Stimulated activated effector memory CD8-positive, alpha-beta T cell treated with anti-CD3 and anti-CD28 coated beads, Interleukin-12 subunit alpha, Interleukin-12 subunit beta, amount 100 ng/mL, for 72 hours (primary cell): ENCODE measurements around the gene CAMK1D.
A peak's percentile ranks its signal among the peaks of the same experiment; 100 is the strongest.

Source experiments
- ATAC-seq: fragments of 150-1000 bp; cut with Tn5 transposase; 2 replicates; pipeline ENCODE4 v1.10.0; 2021
- DNase-seq, 2 donors: peaks; one replicate each; pipeline ENCODE4 v3.0.0; 2021 to 2022; ENCODE audit warnings: low spot score in 2 of 2
- H3K27ac Mint-ChIP-seq: one replicate; pipeline ENCODE4 v1.8.0; 2022; ENCODE audit warnings: mild to moderate bottlenecking, mixed read lengths
- H3K36me3 Mint-ChIP-seq: one replicate; pipeline ENCODE4 v1.8.0; 2022; ENCODE audit warnings: mild to moderate bottlenecking, mixed read lengths
- H3K4me1 Mint-ChIP-seq: one replicate; pipeline ENCODE4 v1.8.0; 2022; ENCODE audit warnings: mixed read lengths
- H3K4me3 Mint-ChIP-seq: one replicate; pipeline ENCODE4 v1.8.0; 2022; ENCODE audit warnings: mild to moderate bottlenecking, mixed read lengths
- H3K9me3 Mint-ChIP-seq: one replicate; pipeline ENCODE4 v1.8.0; 2022; ENCODE audit warnings: mixed read lengths

The CAMK1D gene

DNA sequence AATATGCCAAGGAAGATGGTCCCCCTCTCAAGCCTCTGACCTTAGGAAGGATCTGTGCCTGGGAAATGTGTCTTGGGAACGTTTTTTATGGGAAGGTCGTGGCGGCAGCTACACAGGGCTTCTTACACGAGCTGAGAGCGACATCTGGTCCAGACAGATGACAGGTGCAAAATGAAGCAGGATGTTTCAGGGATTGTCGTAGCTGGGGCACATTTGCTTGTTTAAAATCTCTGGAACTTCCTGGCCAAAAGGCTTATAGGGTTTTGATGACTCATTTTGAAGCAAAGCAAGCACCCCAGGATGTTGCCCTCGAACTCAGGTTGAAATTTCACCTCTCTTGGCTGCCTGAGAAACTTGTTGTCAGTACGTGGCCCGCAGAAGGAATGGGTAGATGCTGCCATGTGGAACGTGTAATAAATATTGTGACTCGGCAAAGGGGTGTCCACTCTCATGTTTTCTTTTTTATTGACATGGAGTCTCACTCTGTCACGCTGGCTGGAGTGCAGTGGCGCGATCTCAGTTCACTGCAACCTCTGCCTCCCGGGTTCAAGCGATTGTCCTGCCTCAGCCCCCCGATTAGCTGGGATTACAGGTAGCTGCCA lies 117.5 kb downstream of the CAMK1D start:
- Mint-ChIP-seq H3K4me3 (no peak overlapping the region), H3K9me3 (no peaks in the 10 kb centered on the region), H3K27ac (no peak overlapping the region), H3K36me3 (no peaks in the 10 kb centered on the region), H3K4me1 (peaks cover 34% of the 10 kb centered on the region)
- peak; percentile 32 for ATAC-seq
- no peak for DNase-seq

DNA sequence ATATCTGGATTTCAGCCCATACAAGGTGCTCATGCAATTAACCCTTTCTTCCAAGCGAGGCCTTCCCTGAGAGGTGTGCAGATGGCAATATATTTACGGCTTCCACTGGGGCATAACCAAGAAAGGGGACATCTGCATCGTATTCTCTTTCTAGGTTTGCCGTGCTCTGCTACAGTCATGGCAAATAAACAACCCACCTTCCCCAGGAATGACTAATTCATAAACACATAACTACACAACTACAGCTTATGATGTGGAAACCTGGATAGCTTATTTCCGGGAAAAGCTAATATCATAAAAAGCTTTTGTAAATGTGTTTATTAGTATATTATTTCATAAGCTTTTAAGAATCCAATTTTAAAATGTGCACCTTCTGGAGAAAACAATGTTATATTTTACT lies 120.0 kb downstream of the CAMK1D start:
- ATAC-seq (no peak), DNase-seq (no peak)
- Mint-ChIP-seq H3K4me1 (peaks cover 42% of the 10 kb centered on the region), H3K9me3 (no peaks in the 10 kb centered on the region), H3K36me3 (no peaks in the 10 kb centered on the region), H3K4me3 (no peak overlapping the region), H3K27ac (no peak overlapping the region)

DNA sequence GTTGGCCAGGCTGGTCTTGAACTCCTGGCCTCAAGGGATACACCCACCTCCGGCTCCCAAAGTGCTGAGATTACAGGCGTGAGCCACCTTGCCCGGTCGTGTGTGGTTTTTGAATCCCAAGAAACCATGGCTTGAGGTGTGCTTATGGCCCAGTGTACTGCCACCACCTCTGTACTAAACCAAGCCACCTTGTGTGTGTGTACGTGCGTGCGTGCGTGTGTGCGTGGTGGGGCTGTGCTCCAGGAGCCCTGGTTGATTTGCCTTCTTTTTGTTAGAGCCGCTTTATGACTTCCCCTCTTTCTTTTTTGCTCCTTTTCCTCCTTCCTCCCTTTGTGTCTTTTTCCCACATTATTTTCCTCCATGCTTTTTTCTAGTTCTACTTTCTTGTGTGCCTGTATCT lies 121.4 kb downstream of the CAMK1D start:
- Mint-ChIP-seq H3K9me3 (no peaks in the 10 kb centered on the region), H3K36me3 (no peaks in the 10 kb centered on the region), H3K4me3 (no peak overlapping the region), H3K27ac (no peak overlapping the region), H3K4me1 (peaks cover 49% of the 10 kb centered on the region)
- ATAC-seq (no peak), DNase-seq (no peak)

DNA sequence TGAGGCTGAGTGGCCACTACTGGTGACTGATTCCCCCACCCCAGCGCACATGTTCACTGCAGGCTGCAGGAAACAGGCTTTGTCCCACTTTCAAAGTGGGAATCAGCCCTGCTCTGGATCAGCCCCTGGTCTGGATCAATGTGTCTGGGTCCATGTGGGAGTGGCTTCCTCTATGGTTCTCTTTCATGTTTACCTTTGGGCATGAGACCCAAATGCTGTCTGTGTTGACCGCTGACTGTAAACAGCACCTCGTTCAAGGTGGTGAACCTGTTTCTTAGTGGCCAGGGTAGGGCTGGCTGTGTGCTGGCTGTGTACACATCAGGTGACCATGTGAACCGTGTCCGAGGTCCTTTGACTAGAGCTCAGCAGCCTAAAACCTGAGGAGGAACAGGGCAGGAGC lies 121.8 kb downstream of the CAMK1D start:
- Mint-ChIP-seq H3K9me3 (no peaks in the 10 kb centered on the region), H3K27ac (no peak overlapping the region), H3K4me3 (no peak overlapping the region), H3K4me1 (peaks cover 46% of the 10 kb centered on the region), H3K36me3 (no peaks in the 10 kb centered on the region)
- DNase-seq (no peak), ATAC-seq (no peak)

DNA sequence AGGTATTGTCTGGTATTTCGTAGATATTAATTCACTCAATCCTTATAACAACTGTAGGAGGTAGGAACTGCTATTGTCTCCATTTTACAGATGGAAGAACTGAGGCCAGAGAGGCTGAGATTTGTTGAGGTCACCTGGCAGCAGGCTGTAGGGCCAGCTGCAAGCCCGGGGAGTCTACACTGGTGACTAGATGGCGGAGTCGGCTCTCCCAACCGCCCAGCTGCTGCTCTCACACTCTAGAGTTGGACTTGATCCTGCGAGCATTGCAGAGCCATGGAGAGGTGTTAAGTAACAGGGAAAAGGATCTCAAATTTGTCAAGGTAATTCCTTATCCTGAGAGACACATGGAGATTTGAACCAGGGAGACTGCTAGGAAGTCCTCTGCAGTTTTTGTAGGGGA lies 124.1 kb downstream of the CAMK1D start:
- no peak overlapping the region for H3K27ac Mint-ChIP-seq

DNA sequence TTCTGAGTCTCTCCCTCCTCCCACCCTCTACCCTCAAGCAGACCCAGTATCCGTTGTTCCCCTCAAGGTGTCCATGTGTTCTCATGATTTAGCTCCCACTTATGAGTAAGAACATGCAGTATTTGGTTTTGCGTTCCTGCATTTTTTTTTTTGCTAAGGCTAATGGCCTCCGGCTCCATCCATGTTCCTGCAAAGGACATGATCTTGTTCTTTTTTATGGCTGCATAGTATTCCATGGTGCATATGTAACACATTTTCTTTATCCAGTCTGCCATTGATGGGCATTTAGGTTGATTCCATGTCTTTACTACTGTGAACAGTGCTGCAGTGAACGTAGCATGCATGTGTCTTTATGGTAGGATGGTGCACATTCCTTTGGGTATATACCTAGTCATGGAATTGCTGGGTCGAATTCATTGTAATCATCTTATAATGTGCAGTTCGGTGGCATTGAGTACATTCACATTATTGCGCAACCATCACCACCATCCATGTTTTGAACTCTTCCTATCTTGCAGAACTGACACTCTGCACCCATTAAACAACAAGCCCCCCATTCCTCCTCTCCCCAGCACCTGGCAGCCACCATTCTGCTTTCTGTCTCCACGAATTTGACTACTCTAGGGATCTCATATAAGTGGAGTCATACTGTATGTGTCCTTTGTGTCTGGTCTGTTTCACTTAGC lies 125.5 kb downstream of the CAMK1D start:
- Mint-ChIP-seq H3K4me3 (no peak overlapping the region), H3K9me3 (no peaks in the 10 kb centered on the region), H3K36me3 (no peaks in the 10 kb centered on the region), H3K4me1 (peaks cover 51% of the 10 kb centered on the region), H3K27ac (peak overlapping the region; percentile 46)
- ATAC-seq (no peak), DNase-seq (no peak)

More for the DNA sequence above, 124.1 kb downstream of the CAMK1D start:
- DNase-seq (no peak), ATAC-seq (no peak)
- Mint-ChIP-seq H3K9me3 (no peaks in the 10 kb centered on the region), H3K4me3 (no peak overlapping the region), H3K36me3 (no peaks in the 10 kb centered on the region), H3K4me1 (peaks cover 52% of the 10 kb centered on the region)

DNA sequence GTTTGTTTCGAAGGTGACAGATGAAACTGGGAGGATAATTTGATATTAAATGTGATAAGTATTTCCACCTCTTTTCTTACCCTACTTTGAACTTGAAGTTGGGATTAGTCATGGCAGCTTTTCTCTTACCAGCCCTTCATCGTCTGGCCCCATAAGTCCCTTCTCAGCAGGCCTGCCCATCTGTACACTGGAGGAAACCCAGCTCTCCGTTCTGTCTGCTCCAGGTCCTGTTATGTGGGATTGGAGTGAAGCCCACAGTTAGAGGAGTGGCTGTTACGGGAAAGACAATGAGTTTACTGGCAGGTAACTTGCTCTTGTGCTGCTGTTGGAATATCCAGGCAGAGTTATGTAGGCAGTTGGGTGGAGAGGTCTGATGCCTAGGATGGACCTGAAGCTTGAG lies 127.3 kb downstream of the CAMK1D start:
- ATAC-seq: no peak
- Mint-ChIP-seq H3K4me3 (no peak overlapping the region), H3K36me3 (no peaks in the 10 kb centered on the region), H3K9me3 (peaks cover 2% of the 10 kb centered on the region), H3K27ac (no peak overlapping the region), H3K4me1 (peaks cover 50% of the 10 kb centered on the region)
- no peak for DNase-seq

DNA sequence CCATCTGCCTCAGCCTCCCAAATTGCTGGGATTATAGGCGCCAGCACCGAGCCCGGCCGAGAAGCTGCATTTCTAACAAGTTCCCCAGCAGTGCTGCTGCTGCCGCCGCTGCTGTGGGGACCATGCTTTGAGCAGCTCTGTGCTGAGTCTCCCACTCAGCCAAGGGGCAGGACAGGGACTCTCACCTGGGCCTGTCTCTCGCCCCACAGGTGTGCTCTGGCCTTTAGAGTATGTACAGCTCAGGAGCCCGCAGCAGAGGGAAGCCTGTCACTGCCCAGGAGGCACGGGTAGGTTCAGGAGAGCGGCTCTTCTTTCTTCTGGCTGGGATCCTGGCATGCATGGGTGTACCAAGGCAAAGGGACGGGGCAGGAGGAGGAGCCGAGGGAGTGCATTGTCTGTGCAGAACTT lies 130.1 kb downstream of the CAMK1D start:
- peaks cover 38% of the 10 kb centered on the region for H3K4me1 Mint-ChIP-seq
- no peak for ATAC-seq
- no peak for DNase-seq
- no peak overlapping the region for H3K27ac Mint-ChIP-seq
- H3K4me3 Mint-ChIP-seq: no peak overlapping the region
- H3K9me3 Mint-ChIP-seq: peaks cover 2% of the 10 kb centered on the region
- no peaks in the 10 kb centered on the region for H3K36me3 Mint-ChIP-seq

DNA sequence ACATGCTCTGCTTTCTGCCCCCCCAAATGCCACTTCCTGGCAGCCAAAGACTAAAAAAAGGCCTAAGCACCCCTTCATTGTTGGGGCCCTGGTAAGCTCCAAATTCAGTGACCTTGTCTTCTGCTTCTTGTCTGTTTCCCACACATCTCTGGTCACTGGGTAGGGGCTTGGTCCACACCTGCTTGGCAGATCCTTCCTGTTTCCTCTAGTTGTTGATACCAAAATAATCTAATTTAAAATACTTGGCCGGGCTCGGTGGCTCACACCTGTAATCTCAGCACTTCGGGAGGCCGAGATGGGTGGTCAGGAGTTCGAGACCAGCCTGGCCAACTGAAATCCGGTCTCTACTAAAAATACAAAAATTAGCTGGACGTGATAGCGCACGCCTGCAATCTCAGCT lies 130.6 kb downstream of the CAMK1D start:
- peaks cover 2% of the 10 kb centered on the region for H3K36me3 Mint-ChIP-seq
- no peak for ATAC-seq
- DNase-seq: no peak
- no peak overlapping the region for H3K27ac Mint-ChIP-seq
- peaks cover 2% of the 10 kb centered on the region for H3K9me3 Mint-ChIP-seq
- no peak overlapping the region for H3K4me3 Mint-ChIP-seq
- H3K4me1 Mint-ChIP-seq: peaks cover 40% of the 10 kb centered on the region

DNA sequence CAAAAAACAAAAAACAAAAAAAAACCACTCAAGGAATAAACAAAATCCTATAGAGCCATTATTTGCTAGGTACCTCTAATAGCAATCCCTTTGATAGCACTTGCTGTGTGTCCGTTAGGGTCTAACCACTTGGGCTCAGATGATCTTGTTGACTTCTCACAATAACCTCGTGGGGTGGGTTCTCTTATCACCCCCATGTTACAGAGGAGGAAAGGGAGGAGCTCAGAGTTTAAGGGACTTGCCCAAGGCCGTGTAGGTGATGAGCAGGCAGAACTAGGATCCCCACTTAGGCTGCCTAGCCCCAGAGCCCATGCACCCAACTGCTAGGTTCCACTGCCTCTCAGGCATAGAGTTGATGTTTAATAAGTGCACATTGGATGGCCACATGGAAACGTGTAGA lies 131.1 kb downstream of the CAMK1D start:
- DNase-seq (no peak), ATAC-seq (no peak)
- peaks cover 40% of the 10 kb centered on the region for H3K4me1 Mint-ChIP-seq
- no peak overlapping the region for H3K4me3 Mint-ChIP-seq
- H3K9me3 Mint-ChIP-seq: peaks cover 2% of the 10 kb centered on the region
- peaks cover 7% of the 10 kb centered on the region for H3K36me3 Mint-ChIP-seq
- H3K27ac Mint-ChIP-seq: no peak overlapping the region

DNA sequence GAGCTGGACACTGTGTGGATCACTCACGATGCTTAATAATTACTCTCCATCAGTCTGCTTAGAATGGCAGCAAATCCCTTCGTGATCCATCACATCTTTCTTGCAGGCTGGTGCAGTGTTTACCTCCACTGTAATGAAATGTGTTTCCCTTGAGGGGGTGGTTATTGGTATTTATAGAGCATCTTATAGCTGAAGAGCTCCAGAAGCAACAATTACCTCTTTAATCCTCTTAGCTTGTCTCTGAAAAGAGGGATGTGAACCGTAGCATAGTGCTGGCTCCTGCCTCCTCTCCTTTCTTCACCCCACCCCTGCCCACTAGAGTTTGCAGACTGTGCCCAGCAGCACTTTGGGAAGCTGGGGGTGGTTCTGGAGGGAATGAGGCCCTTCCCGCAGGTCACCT lies 132.6 kb downstream of the CAMK1D start:
- ATAC-seq (no peak), DNase-seq (no peak)
- Mint-ChIP-seq H3K36me3 (peaks cover 8% of the 10 kb centered on the region), H3K27ac (no peak overlapping the region), H3K4me1 (peaks cover 34% of the 10 kb centered on the region), H3K9me3 (peaks cover 2% of the 10 kb centered on the region), H3K4me3 (no peak overlapping the region)

DNA sequence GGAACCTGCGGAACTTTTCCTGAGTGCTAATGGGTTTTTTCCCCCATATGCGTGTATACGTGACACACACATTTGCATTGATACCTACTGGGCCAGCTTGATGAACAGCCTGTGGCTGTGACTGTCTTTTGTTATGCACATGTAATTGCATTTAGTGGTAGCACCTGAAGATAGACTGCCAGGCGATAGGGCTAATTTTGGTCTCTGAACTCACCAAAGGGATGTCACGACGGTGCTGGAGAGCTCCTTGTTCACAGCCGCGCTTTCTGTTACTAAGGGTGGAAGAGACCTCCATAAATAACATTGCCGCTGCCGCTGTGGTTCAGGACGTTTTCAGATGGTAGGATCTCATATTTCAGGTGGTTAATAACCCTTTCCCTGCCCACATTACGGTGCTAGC lies 133.2 kb downstream of the CAMK1D start:
- Mint-ChIP-seq H3K4me1 (peaks cover 28% of the 10 kb centered on the region), H3K4me3 (no peak overlapping the region), H3K36me3 (peaks cover 8% of the 10 kb centered on the region), H3K9me3 (peaks cover 2% of the 10 kb centered on the region), H3K27ac (no peak overlapping the region)
- ATAC-seq (no peak), DNase-seq (no peak)

DNA sequence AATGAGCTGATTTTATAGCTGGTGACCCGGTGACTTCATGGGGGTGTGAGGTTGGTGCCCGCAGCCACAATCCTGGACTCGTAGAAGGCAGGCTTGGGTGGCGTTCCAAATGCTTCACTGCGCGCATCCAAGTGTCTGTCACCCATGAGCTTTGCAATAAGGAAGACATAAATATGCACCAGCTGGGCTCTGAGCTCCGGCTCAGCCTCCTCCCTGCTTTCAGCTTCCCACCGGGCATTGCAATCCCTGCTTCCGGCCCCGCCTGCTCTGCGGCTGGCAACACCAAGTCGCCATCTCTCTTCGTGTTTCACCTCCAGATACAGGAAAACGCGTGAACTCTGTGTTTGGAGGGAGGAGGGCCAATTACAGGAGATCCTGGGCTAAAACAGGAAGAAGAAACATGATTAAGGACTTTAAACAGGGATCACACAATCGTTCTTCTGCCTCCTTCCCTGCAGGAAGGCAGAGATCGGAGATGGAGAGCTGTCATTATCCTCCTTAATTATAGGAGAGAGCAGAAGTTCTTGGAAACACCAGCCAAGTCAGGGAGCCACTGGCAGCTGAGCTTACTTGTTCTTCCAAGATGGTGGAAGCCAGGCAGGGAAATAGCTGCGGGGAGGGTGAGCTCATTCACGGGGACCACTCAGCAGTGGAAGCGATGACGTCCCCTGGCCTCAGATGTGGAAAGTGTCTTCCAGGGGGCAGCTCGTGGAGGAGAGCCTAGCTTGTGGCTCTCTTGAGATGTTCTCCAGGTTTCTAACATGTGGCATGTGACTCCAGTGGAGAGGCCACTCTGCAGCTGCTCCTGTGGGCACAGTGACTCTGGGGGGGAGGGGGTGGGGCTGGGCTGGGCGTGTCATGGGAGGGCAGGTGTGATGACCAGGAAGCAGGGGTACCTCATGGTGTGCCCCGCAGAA lies 134.9 kb downstream of the CAMK1D start:
- peaks cover 8% of the 10 kb centered on the region for H3K36me3 Mint-ChIP-seq
- ATAC-seq: no peak
- peak overlapping the region; percentile 85 for H3K27ac Mint-ChIP-seq
- H3K4me1 Mint-ChIP-seq: peaks cover 25% of the 10 kb centered on the region
- H3K4me3 Mint-ChIP-seq: no peak overlapping the region
- peaks cover 2% of the 10 kb centered on the region for H3K9me3 Mint-ChIP-seq
- no peak for DNase-seq

DNA sequence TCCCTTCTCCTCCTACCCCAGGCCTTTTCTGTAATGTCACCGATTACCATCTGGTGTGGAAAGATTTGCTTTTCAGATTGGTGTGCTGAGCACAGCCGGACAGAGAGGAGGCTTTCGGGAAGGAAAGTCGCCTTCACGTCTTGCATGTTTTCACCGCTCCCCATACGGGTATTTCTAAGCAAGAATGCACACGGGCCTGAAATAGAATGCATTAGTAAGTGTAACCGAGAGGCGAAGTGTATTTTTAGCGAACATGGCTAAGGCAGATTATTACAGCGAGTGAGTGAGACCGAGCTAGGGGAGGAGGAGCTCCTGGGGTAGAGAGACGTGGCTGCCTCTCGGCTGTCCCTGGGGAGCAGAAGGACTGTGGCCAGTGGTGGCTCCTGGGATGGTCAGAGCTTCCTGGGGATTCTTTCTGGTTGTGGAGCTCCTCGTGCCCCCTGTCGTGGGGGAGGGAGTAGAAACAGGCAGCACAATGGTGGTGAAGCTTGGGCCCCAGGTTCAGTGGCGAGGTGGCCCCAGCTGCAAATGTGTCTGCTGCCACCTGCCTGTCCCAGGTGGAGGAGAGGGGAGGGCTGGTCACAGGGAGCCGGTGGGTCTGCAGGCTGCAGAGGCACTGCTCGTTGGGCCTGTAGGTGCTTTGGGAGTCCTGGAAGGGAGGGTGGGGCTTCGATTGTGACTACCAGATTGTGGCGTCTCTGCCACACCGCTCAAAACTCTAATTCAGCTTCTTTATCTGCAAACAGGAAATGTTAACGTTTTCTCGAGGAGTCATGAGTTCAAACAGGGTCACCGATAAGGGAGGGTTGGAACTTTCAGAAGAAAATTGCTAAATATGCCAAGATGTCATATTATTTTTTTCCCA lies 135.8 kb downstream of the CAMK1D start:
- Mint-ChIP-seq H3K4me3 (peak overlapping the region; percentile 13), H3K36me3 (peaks cover 14% of the 10 kb centered on the region), H3K9me3 (peaks cover 2% of the 10 kb centered on the region), H3K27ac (peak overlapping the region; percentile 85), H3K4me1 (peaks cover 34% of the 10 kb centered on the region)
- no peak for DNase-seq
- peak; percentile 55 for ATAC-seq

DNA sequence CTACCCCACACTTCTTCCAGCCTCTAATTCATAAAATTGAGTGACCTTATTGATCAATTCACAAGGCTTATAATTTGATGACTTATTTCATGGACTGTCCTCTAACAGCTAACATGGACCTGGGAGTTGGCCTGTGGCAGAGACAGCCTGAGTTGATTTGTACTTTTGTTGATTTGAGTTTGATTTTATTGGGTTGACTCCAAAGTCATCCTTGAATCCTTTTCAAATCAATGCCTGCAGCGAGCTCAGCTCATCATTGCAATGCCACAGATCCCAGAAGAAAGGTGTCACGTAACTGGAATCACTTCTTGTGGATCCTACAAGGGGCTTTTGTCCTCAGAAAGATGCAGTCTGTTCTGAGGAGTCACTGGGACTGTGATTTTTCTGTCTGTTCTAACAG lies 138.0 kb downstream of the CAMK1D start:
- DNase-seq (no peak), ATAC-seq (no peak)
- Mint-ChIP-seq H3K4me3 (no peak overlapping the region), H3K36me3 (peaks cover 14% of the 10 kb centered on the region), H3K9me3 (no peaks in the 10 kb centered on the region), H3K4me1 (peaks cover 37% of the 10 kb centered on the region), H3K27ac (no peak overlapping the region)
